ENCODE results near the gene CFAP46.

DNA sequence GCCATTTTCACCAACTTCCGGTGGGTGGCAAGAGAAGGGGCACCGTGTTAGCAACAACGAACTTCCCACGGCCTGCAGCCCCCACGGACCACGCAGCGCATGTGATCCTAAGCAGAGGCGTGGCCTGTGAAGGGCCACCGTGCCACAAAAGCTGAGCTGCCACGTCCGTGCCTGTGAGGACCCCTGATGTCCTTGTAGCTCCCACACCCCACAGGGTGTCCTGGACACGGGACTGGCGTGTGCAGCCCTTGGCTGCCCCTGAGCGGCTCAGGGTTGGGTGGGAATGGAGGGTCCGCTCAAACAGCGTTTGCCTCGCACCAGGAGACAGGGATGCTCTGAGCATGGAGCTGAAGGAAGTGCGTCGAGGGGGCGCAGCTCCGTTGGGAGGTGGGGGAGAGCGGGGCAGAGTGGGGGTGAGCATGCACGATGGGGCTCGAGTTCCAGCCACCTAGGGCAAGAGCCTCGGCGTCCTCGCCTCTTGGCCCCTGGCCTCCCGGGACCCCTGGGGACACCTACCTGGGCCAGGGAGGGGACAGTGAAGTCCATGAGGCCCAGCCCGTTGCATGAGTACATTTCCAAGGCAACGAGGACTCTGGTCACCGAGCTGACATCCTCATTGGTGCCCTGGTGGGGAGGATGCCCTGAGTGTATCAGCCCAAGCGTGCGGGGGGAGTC lies 33.6 kb downstream of the CFAP46 start:
- TF ChIP-seq, protein P1, sequence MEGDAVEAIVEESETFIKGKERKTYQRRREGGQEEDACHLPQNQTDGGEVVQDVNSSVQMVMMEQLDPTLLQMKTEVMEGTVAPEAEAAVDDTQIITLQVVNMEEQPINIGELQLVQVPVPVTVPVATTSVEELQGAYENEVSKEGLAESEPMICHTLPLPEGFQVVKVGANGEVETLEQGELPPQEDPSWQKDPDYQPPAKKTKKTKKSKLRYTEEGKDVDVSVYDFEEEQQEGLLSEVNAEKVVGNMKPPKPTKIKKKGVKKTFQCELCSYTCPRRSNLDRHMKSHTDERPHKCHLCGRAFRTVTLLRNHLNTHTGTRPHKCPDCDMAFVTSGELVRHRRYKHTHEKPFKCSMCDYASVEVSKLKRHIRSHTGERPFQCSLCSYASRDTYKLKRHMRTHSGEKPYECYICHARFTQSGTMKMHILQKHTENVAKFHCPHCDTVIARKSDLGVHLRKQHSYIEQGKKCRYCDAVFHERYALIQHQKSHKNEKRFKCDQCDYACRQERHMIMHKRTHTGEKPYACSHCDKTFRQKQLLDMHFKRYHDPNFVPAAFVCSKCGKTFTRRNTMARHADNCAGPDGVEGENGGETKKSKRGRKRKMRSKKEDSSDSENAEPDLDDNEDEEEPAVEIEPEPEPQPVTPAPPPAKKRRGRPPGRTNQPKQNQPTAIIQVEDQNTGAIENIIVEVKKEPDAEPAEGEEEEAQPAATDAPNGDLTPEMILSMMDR (IDR thresholded peaks at IDR 0.05), result no peak
- no peak for TF ChIP-seq EZH2phosphoT487 (IDR thresholded peaks at IDR 0.05)
- no peak for TF ChIP-seq EZH2 (IDR thresholded peaks at IDR 0.05)
